Measurements from ENCODE around the gene PIGU.
"Not testable (repeated sequence)": the region's sequence is repeated elsewhere in the genome, so short reads cannot be mapped to it uniquely, and the experiment has no call there.

PIGU gene

GRCh38 chr20:34706912-34707784 lies 30.3 kb upstream of the PIGU start:
- no peak for DNase-seq

GRCh38 chr20:34706302-34706875 lies 29.5 kb upstream of the PIGU start:
- no peak for DNase-seq

GRCh38 chr20:34705397-34706301 lies 28.8 kb upstream of the PIGU start:
- no peak for DNase-seq

GRCh38 chr20:34705008-34705396 lies 28.1 kb upstream of the PIGU start:
- DNase-seq: no peak

GRCh38 chr20:34704177-34705007 lies 27.5 kb upstream of the PIGU start, which contains the start of gene TP53INP2:
TP53INP2 (plus strand) TSS chr20:34704344; CDS start chr20:34708740, 4,396 bp downstream.
- peak; percentile 60 for DNase-seq

- no peak for DNase-seq
Measured at GRCh38 chr20:34703424-34704176, 26.7 kb upstream of the PIGU start.

- DNase-seq: no peak
Measured at GRCh38 chr20:34703061-34703423, 26.1 kb upstream of the PIGU start.

GRCh38 chr20:34701405-34702085 lies 24.7 kb upstream of the PIGU start:
- DNase-seq: no peak

GRCh38 chr20:34693414-34693813 lies 16.5 kb upstream of the PIGU start:
- DNase-seq: no peak

GRCh38 chr20:34691838-34692237 lies 14.9 kb upstream of the PIGU start:
- no peak for DNase-seq

- DNase-seq: no peak
Measured at GRCh38 chr20:34689486-34689885, 12.6 kb upstream of the PIGU start.

GRCh38 chr20:34683667-34684066 lies 6.8 kb upstream of the PIGU start:
- DNase-seq: no peak

- no peak for DNase-seq
Measured at GRCh38 chr20:34680586-34681175, 3.8 kb upstream of the PIGU start.

- DNase-seq: no peak
Measured at GRCh38 chr20:34675993-34676641, 775 bp downstream of the PIGU start.

GRCh38 chr20:34675561-34675960 lies 1.3 kb downstream of the PIGU start:
- no peak for DNase-seq

GRCh38 chr20:34673412-34673811 lies 3.5 kb downstream of the PIGU start:
- DNase-seq: no peak

- no peak for DNase-seq
Measured at GRCh38 chr20:34669094-34669493, 7.8 kb downstream of the PIGU start.

GRCh38 chr20:34664751-34665150 lies 12.1 kb downstream of the PIGU start:
- DNase-seq: not testable (repeated sequence)

GRCh38 chr20:34663213-34663943 lies 13.5 kb downstream of the PIGU start:
- no peak for DNase-seq

Measured in GDM1 (cell line).